GM23338 (cell line): Measurements from ENCODE around the gene ARFGEF2. TPM values are rescaled to one million over a fixed set of nuclear protein-coding genes. Genes with fewer than 3 reads are reported as not detected.
A peak's percentile ranks its signal among the peaks of the same experiment; 100 is the strongest.
"Not testable (repeated sequence)": the region's sequence is repeated elsewhere in the genome, so short reads cannot be mapped to it uniquely, and the experiment has no call there.

Source experiments
- ATAC-seq: fragments of 200-7000 bp; cut with Tn5 transposase; 3 replicates; pipeline ENCODE4 v1.9.1; 2020
- DNase-seq: peaks from one replicate; pipeline ENCODE4 v3.0.0-alpha.2; 2015; ENCODE audit warnings: low spot score
- H2AFZ ChIP-seq: fragments of 200-600 bp; sonication (generic); 2 replicates; pipeline ENCODE4 v1.8.0; 2016; ENCODE audit warnings: antibody characterized with exemption, mild to moderate bottlenecking, moderate library complexity
- H3F3A ChIP-seq: fragments of 200-600 bp; sonication (generic); replicated peaks from 2 replicates; pipeline ENCODE4 v1.8.0; 2017; ENCODE audit warnings: antibody characterized with exemption, mixed run types, low read depth
- H3K27ac ChIP-seq: fragments of 200-600 bp; sonication (generic); 2 replicates; pipeline ENCODE4 v1.6.1; 2016; ENCODE audit warnings: low read depth
- H3K27me3 ChIP-seq: fragments of 200-600 bp; sonication (generic); 2 replicates; pipeline ENCODE4 v1.8.0; 2016; ENCODE audit warnings: mild to moderate bottlenecking, mixed run types, moderate library complexity; ENCODE audit not compliant: insufficient read depth
- H3K36me3 ChIP-seq: fragments of 200-600 bp; sonication (generic); 2 replicates; pipeline ENCODE4 v1.8.0; 2016; ENCODE audit warnings: mild to moderate bottlenecking; ENCODE audit not compliant: insufficient read depth
- H3K4me1 ChIP-seq: fragments of 200-600 bp; sonication (generic); 2 replicates; pipeline ENCODE4 v1.8.0; 2016; ENCODE audit warnings: mild to moderate bottlenecking, moderate library complexity; ENCODE audit not compliant: insufficient read depth
- H3K4me2 ChIP-seq: fragments of 200-600 bp; sonication (generic); 2 replicates; pipeline ENCODE4 v1.7.1; 2017; ENCODE audit warnings: mixed run types
- H3K4me3 ChIP-seq: fragments of 200-600 bp; sonication (generic); 2 replicates; pipeline ENCODE4 v1.6.1; 2016; ENCODE audit warnings: mixed run types
- H3K79me2 ChIP-seq: fragments of 200-600 bp; sonication (generic); replicated peaks from 2 replicates; pipeline ENCODE4 v1.8.0; 2017; ENCODE audit warnings: mild to moderate bottlenecking; ENCODE audit not compliant: insufficient read depth
- H3K9me2 ChIP-seq: fragments of 200-600 bp; sonication (generic); 2 replicates; pipeline ENCODE4 v1.8.0; 2017; ENCODE audit not compliant: insufficient read depth
- H4K20me1 ChIP-seq: fragments of 200-600 bp; sonication (generic); replicated peaks from 2 replicates; pipeline ENCODE4 v1.8.0; 2017; ENCODE audit warnings: mild to moderate bottlenecking; ENCODE audit not compliant: insufficient read depth
- H3K27ac Mint-ChIP-seq: 2 replicates; pipeline ENCODE4 v1.8.0; 2020; ENCODE audit warnings: inconsistent platforms, mild to moderate bottlenecking, moderate library complexity, mixed read lengths
- H3K27me3 Mint-ChIP-seq: 3 replicates; pipeline ENCODE4 v1.8.0; 2022; ENCODE audit warnings: low read depth, mild to moderate bottlenecking, moderate library complexity, mixed read lengths, inconsistent platforms; ENCODE audit not compliant: insufficient read depth, poor library complexity
- H3K36me3 Mint-ChIP-seq: 3 replicates; pipeline ENCODE4 v1.8.0; 2021; ENCODE audit warnings: low read depth, mild to moderate bottlenecking, inconsistent platforms, moderate library complexity, mixed read lengths
- H3K4me1 Mint-ChIP-seq: 3 replicates; pipeline ENCODE4 v1.8.0; 2020; ENCODE audit warnings: mild to moderate bottlenecking, inconsistent platforms, mixed read lengths
- H3K4me3 Mint-ChIP-seq: 3 replicates; pipeline ENCODE4 v1.8.0; 2021; ENCODE audit warnings: moderate library complexity, mild to moderate bottlenecking, inconsistent platforms, mixed read lengths
- H3K9me3 Mint-ChIP-seq: 3 replicates; pipeline ENCODE4 v1.8.0; 2020; ENCODE audit warnings: moderate library complexity, mild to moderate bottlenecking, inconsistent platforms, mixed read lengths
- CREB1 ChIP-seq: fragments of 250-450 bp; sonication (Bioruptor Pico); IDR thresholded peaks from 2 replicates; pipeline ENCODE4 v1.5.0; 2020; ENCODE audit warnings: low read depth, mild to moderate bottlenecking, moderate library complexity
- CTCF ChIP-seq, 2 experiments: fragments of 200-600 bp in 1 of 2; sonication (generic) in 1 of 2; conservative IDR thresholded peaks; 2 replicates each; pipeline versions ENCODE4 v1.5.1 to v1.6.1; 2016 to 2017; ENCODE audit warnings: antibody characterized with exemption in 2 of 2, low read depth in 2 of 2, mild to moderate bottlenecking in 2 of 2, moderate library complexity in 1 of 2
- ETS1 ChIP-seq: IDR thresholded peaks from 2 replicates; pipeline ENCODE4 v1.6.1; 2016; ENCODE audit warnings: antibody characterized with exemption
- EZH2 ChIP-seq: fragments of 200-600 bp; sonication (generic); IDR thresholded peaks from one replicate; pipeline ENCODE4 v1.8.0; 2017; ENCODE audit warnings: antibody characterized with exemption, mild to moderate bottlenecking, low read depth; ENCODE audit not compliant: unreplicated experiment
- EZH2phosphoT487 ChIP-seq: fragments of 200-600 bp; sonication (generic); IDR thresholded peaks from one replicate; pipeline ENCODE4 v1.8.1; 2018; ENCODE audit warnings: antibody characterized with exemption; ENCODE audit not compliant: unreplicated experiment
- JUNB ChIP-seq: IDR thresholded peaks from one replicate; pipeline ENCODE4 v1.6.1; 2016; ENCODE audit warnings: antibody characterized with exemption; ENCODE audit not compliant: unreplicated experiment
- NANOG ChIP-seq: IDR thresholded peaks from 2 replicates; pipeline ENCODE4 v1.6.1; 2016; ENCODE audit warnings: antibody characterized with exemption, borderline replicate concordance
- POLR2AphosphoS5 ChIP-seq: IDR thresholded peaks from 2 replicates; pipeline ENCODE4 v1.6.1; 2016; ENCODE audit warnings: antibody characterized with exemption, low read depth
- REST ChIP-seq: IDR thresholded peaks from one replicate; pipeline ENCODE4 v1.6.1; 2018; ENCODE audit warnings: antibody characterized with exemption; ENCODE audit not compliant: unreplicated experiment
- STAT1 ChIP-seq: IDR thresholded peaks from one replicate; pipeline ENCODE4 v1.6.1; 2016; ENCODE audit warnings: antibody characterized with exemption; ENCODE audit not compliant: unreplicated experiment
- ZNF114 ChIP-seq: fragments of 250-450 bp; sonication (Bioruptor Pico); IDR thresholded peaks from 2 replicates; pipeline ENCODE4 v1.5.0; 2020; ENCODE audit warnings: mild to moderate bottlenecking, moderate library complexity
- polyA plus RNA-seq: library from polyadenylated mRNA; unstranded; fragments of >200 nt; fragmentation: Nextera tagmentation; extraction: Ambion mirVana; gene quantifications from 2 replicates; pipeline ENCODE4 v1.2.1, GENCODE V29; 2016
- total RNA-seq: library from RNA; depleted of rRNA; stranded (reverse); fragments of >200 nt; shearing (Covaris generic); gene quantifications from 2 replicates; pipeline ENCODE4 v1.2.3, GENCODE V29; 2014

ARFGEF2 gene
- total and polyA plus RNA-seq, 2 experiments from 2014 or later: 7.2 to 25.5 TPM

GRCh38 chr20:49028177-49028576 lies 106.7 kb downstream of the ARFGEF2 start:
- not testable (repeated sequence) for H3F3A ChIP-seq, H2AFZ ChIP-seq, H3K9me2 ChIP-seq, H3K27ac Mint-ChIP-seq, H3K79me2 ChIP-seq, H3K4me3 ChIP-seq, H3K27ac ChIP-seq, H3K27me3 ChIP-seq, H3K4me1 ChIP-seq, H3K4me3 Mint-ChIP-seq, H3K9me3 Mint-ChIP-seq, ATAC-seq, DNase-seq, H3K4me1 Mint-ChIP-seq, H3K4me2 ChIP-seq, H3K27me3 Mint-ChIP-seq
- peaks cover 36% of the 10 kb centered on the region for H3K36me3 Mint-ChIP-seq
- H4K20me1 ChIP-seq: 0 out of 2 replicates have a peak, but pooled peaks cover 11% of the 10 kb centered on the region
- peaks cover 25% of the 10 kb centered on the region; the same call in 1 of the 2 replicates for H3K36me3 ChIP-seq

- peak; percentile 53 for DNase-seq
- no peaks in the 10 kb centered on the region for H3K4me1 Mint-ChIP-seq
Measured at GRCh38 chr20:49028684-49029083, 107.2 kb downstream of the ARFGEF2 start.

GRCh38 chr20:49029203-49029602 lies 107.7 kb downstream of the ARFGEF2 start:
- ATAC-seq: no peak
- Histone ChIP-seq H3K4me3 (no peak overlapping the region), H3K27ac (no peak overlapping the region)
- no peak for TF ChIP-seq ETS1
- TF ChIP-seq JUNB: no peak
- no peak for TF ChIP-seq NANOG
- no peak for TF ChIP-seq STAT1
- TF ChIP-seq POLR2AphosphoS5: no peak
- no peak for TF ChIP-seq EZH2phosphoT487
- TF ChIP-seq CREB1: no peak
- no peak for TF ChIP-seq EZH2
- no peak for TF ChIP-seq REST

More at GRCh38 chr20:49028684-49029083, 107.2 kb downstream of the ARFGEF2 start:
- Histone ChIP-seq H3K27ac (no peak overlapping the region), H3K36me3 (peaks cover 24% of the 10 kb centered on the region; the same call in 1 of the 2 replicates), H3K79me2 (no peaks in the 10 kb centered on the region), H3K4me1 (0 out of 2 replicates have a peak, but pooled peaks cover 3% of the 10 kb centered on the region), H2AFZ (no peak overlapping the region), H3K4me3 (no peak overlapping the region), H3F3A (peaks cover 3% of the 10 kb centered on the region; the same call in 1 of the 2 replicates), H3K9me2 (no peaks in the 10 kb centered on the region), H4K20me1 (0 out of 2 replicates have a peak, but pooled peaks cover 11% of the 10 kb centered on the region), H3K27me3 (no peaks in the 10 kb centered on the region), H3K4me2 (no peak overlapping the region)
- Mint-ChIP-seq H3K27me3 (peaks cover 5% of the 10 kb centered on the region), H3K27ac (no peak overlapping the region), H3K9me3 (no peaks in the 10 kb centered on the region), H3K4me3 (no peak overlapping the region), H3K36me3 (peaks cover 38% of the 10 kb centered on the region)
- ATAC-seq: peak; percentile 83
- peak; percentile 56 to 63 for TF ChIP-seq CTCF (conservative IDR thresholded peaks at IDR 0.05; ENCODE audit: low read depth in 2 of 2)
- no peak for TF ChIP-seq ZNF114 (CRISPR knock-in tag)
- TF ChIP-seq POLR2AphosphoS5: no peak
- no peak for TF ChIP-seq NANOG

More at GRCh38 chr20:49029203-49029602, 107.7 kb downstream of the ARFGEF2 start:
- Histone ChIP-seq H3K4me2 (no peak overlapping the region), H3K79me2 (no peaks in the 10 kb centered on the region), H2AFZ (no peak overlapping the region), H3K4me1 (0 out of 2 replicates have a peak, but pooled peaks cover 3% of the 10 kb centered on the region), H3K27me3 (no peaks in the 10 kb centered on the region), H4K20me1 (0 out of 2 replicates have a peak, but pooled peaks cover 11% of the 10 kb centered on the region), H3F3A (peaks cover 3% of the 10 kb centered on the region; the same call in 1 of the 2 replicates), H3K9me2 (no peaks in the 10 kb centered on the region), H3K36me3 (peaks cover 24% of the 10 kb centered on the region; the same call in 1 of the 2 replicates)
- H3K9me3 Mint-ChIP-seq: no peaks in the 10 kb centered on the region
- H3K4me1 Mint-ChIP-seq: no peaks in the 10 kb centered on the region
- no peak overlapping the region for H3K4me3 Mint-ChIP-seq
- DNase-seq: no peak
- H3K27ac Mint-ChIP-seq: no peak overlapping the region
- peaks cover 5% of the 10 kb centered on the region for H3K27me3 Mint-ChIP-seq
- peaks cover 38% of the 10 kb centered on the region for H3K36me3 Mint-ChIP-seq
